Neural cell (in vitro differentiated cells): ENCODE results near the gene ACTN1.

Experiments
- EP300 ChIP-seq: fragments of 450-650 bp; conservative IDR thresholded peaks from 2 replicates; pipeline ENCODE4 v1.6.1; 2014; ENCODE audit warnings: antibody characterized with exemption, mild to moderate bottlenecking, moderate library complexity; ENCODE audit not compliant: poor library complexity, severe bottlenecking
- EZH2 ChIP-seq: fragments of 200-600, 300-800 bp; shearing (Covaris generic), sonication (generic); IDR thresholded peaks from 2 replicates; pipeline ENCODE4 v1.6.1; 2014; ENCODE audit warnings: antibody characterized with exemption, low read length, borderline replicate concordance, mild to moderate bottlenecking; ENCODE audit not compliant: insufficient read depth, poor library complexity, severe bottlenecking
- POLR2AphosphoS5 ChIP-seq: IDR thresholded peaks from 2 replicates; pipeline ENCODE4 v1.6.1; 2012
- RAD21 ChIP-seq: fragments of 450-650 bp; conservative IDR thresholded peaks from 2 replicates; pipeline ENCODE4 v1.6.1; 2014; ENCODE audit warnings: antibody characterized with exemption, mild to moderate bottlenecking, moderate library complexity
- REST ChIP-seq: IDR thresholded peaks from 2 replicates; pipeline ENCODE4 v1.6.1; 2012; ENCODE audit warnings: borderline replicate concordance
- SMC3 ChIP-seq: fragments of 450-650 bp; conservative IDR thresholded peaks from 2 replicates; pipeline ENCODE4 v1.6.1; 2014; ENCODE audit warnings: antibody characterized with exemption, mild to moderate bottlenecking, moderate library complexity; ENCODE audit not compliant: poor library complexity
- TAF1 ChIP-seq: IDR thresholded peaks from 2 replicates; pipeline ENCODE4 v1.6.1; 2012; ENCODE audit warnings: low read depth
- TF ChIP-seq, protein P1 (sequence below): fragments of 450-650 bp; IDR thresholded peaks from 2 replicates; pipeline ENCODE4 v1.5.1; 2014; ENCODE audit warnings: antibody characterized with exemption, mild to moderate bottlenecking, moderate library complexity; ENCODE audit not compliant: poor library complexity, severe bottlenecking

GRCh38 chr14:69004731-69005431, 25.8 kb upstream of the ACTN1 start:
- TF ChIP-seq, protein P1, sequence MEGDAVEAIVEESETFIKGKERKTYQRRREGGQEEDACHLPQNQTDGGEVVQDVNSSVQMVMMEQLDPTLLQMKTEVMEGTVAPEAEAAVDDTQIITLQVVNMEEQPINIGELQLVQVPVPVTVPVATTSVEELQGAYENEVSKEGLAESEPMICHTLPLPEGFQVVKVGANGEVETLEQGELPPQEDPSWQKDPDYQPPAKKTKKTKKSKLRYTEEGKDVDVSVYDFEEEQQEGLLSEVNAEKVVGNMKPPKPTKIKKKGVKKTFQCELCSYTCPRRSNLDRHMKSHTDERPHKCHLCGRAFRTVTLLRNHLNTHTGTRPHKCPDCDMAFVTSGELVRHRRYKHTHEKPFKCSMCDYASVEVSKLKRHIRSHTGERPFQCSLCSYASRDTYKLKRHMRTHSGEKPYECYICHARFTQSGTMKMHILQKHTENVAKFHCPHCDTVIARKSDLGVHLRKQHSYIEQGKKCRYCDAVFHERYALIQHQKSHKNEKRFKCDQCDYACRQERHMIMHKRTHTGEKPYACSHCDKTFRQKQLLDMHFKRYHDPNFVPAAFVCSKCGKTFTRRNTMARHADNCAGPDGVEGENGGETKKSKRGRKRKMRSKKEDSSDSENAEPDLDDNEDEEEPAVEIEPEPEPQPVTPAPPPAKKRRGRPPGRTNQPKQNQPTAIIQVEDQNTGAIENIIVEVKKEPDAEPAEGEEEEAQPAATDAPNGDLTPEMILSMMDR: no peak
- TF ChIP-seq POLR2AphosphoS5: no peak
- no peak for TF ChIP-seq EZH2
- TF ChIP-seq TAF1: no peak
- TF ChIP-seq SMC3: no peak
- no peak for TF ChIP-seq REST
- no peak for TF ChIP-seq RAD21
- no peak for TF ChIP-seq EP300
